ENCODE measurements around the gene ALDOA.

GRCh38 chr16:30067584-30067916 is 2.0 kb downstream of the ALDOA start:
- TF ChIP-seq CTCF (IDR thresholded peaks at IDR 0.05) (no peak), POLR2A (IDR thresholded peaks at IDR 0.05) (no peak)

All from Peyer's patch (tissue), 4 donors.